GM12878 (cell line): ENCODE data around the gene DAZAP1. TPM values are rescaled to one million over a fixed set of nuclear protein-coding genes. Genes with fewer than 3 reads are reported as not detected.

Experiments used
- ATAC-seq: fragments of 200-7000 bp; cut with Tn5 transposase; 3 replicates; pipeline ENCODE4 v1.9.1; 2020; ENCODE audit warnings: mild to moderate bottlenecking, moderate library complexity
- BruUV-seq: library from RNA; stranded (reverse); fragments of 400-500 nt; replicated peaks from 2 replicates; lab custom pipeline; 2021; lab: Mats Ljungman, UMichigan
- CTCF ChIA-PET: fragments of 300-600 bp; sonication (Branson Sonifier 250); formaldehyde crosslinking; extraction: SDS; loops from one replicate; lab custom pipeline; 2021; ENCODE audit warnings: inconsistent platforms; lab: Yijun Ruan, JAX
- POLR2A ChIA-PET: fragments of 350-600 bp; formaldehyde crosslinking; extraction: SDS; loops from one replicate; lab custom pipeline; 2021; ENCODE audit warnings: inconsistent platforms; lab: Charles Lee
- RAD21 ChIA-PET: fragments of 300-600 bp; sonication (Branson Sonifier 250); formaldehyde crosslinking; loops from one replicate; lab custom pipeline; 2023; ENCODE audit warnings: antibody characterized with exemption; ENCODE audit not compliant: unreplicated experiment; lab: Charles Lee
- SMC1A ChIA-PET: fragments of 300-600 bp; sonication (Branson Sonifier 250); formaldehyde crosslinking; loops from one replicate; lab custom pipeline; 2023; ENCODE audit not compliant: unreplicated experiment, uncharacterized antibody; lab: Charles Lee
- DNase-seq: peaks from one replicate; pipeline ENCODE4 v3.0.0-alpha.2; 2011; ENCODE audit warnings: low read depth, low spot score
- FAIRE-seq: peaks from 3 replicates; lab custom pipeline; 2011; peaks lifted over from hg19 to GRCh38; lab: Jason Lieb, UNC
- H2AFZ ChIP-seq: 2 replicates; pipeline ENCODE4 v1.6.0; 2011; ENCODE audit warnings: low read depth, low read length, control low read depth; ENCODE audit not compliant: control insufficient read depth
- H3K27ac ChIP-seq: 2 replicates; pipeline ENCODE4 v1.5.1; 2011; ENCODE audit warnings: control low read depth; ENCODE audit not compliant: control insufficient read depth, insufficient read depth
- H3K27me3 ChIP-seq, 2 experiments: replicated peaks in 1 of 2; 2 replicates each; pipeline versions ENCODE4 v1.6.0 to v1.6.1; 2011; ENCODE audit warnings: low read length in 1 of 2; ENCODE audit not compliant: control insufficient read depth in 2 of 2, insufficient read depth in 2 of 2
- H3K36me3 ChIP-seq, 2 experiments: 2 replicates each; pipeline ENCODE4 v1.5.1; 2011; ENCODE audit warnings: low read length in 1 of 2; ENCODE audit not compliant: control insufficient read depth in 2 of 2, insufficient read depth in 2 of 2
- H3K4me1 ChIP-seq: 2 replicates; pipeline ENCODE4 v1.6.1; 2011; ENCODE audit warnings: mild to moderate bottlenecking, low read length, moderate library complexity, mixed read lengths; ENCODE audit not compliant: control insufficient read depth, insufficient read depth
- H3K4me2 ChIP-seq: 2 replicates; pipeline ENCODE4 v1.6.0; 2011; ENCODE audit warnings: control low read depth; ENCODE audit not compliant: control insufficient read depth, insufficient read depth
- H3K4me3 ChIP-seq: fragments of 200-600 bp; sonication (generic); 2 replicates; pipeline ENCODE4 v1.5.1; 2016
- H3K79me2 ChIP-seq: 2 replicates; pipeline ENCODE4 v1.6.0; 2011; ENCODE audit warnings: low read length; ENCODE audit not compliant: control insufficient read depth, insufficient read depth
- H3K9ac ChIP-seq: 2 replicates; pipeline ENCODE4 v1.8.0; 2011; ENCODE audit warnings: low read length, control low read depth, mixed read lengths; ENCODE audit not compliant: control insufficient read depth, insufficient read depth
- H3K9me3 ChIP-seq: replicated peaks from 3 replicates; pipeline ENCODE4 v1.5.1; 2011; ENCODE audit warnings: mild to moderate bottlenecking, low read length; ENCODE audit not compliant: control insufficient read depth, insufficient read depth
- H4K20me1 ChIP-seq: 2 replicates; pipeline ENCODE4 v1.6.0; 2011; ENCODE audit not compliant: control insufficient read depth, insufficient read depth
- CEBPB ChIP-seq, 2 experiments: fragments of 150-350 bp in 1 of 2; IDR thresholded peaks; 2 replicates each; pipeline ENCODE4 v1.6.1; 2012 to 2014; ENCODE audit warnings: low read depth in 2 of 2, low read length in 2 of 2, borderline replicate concordance in 1 of 2, inconsistent platforms in 1 of 2
- ELK1 ChIP-seq: IDR thresholded peaks from 2 replicates; pipeline ENCODE4 v1.6.1; 2012; ENCODE audit warnings: low read depth, low read length, improper control_type of control experiment
- ESRRA ChIP-seq: IDR thresholded peaks from 2 replicates; pipeline ENCODE4 v1.6.1; 2012; ENCODE audit warnings: mild to moderate bottlenecking, low read length, improper control_type of control experiment
- KDM1A ChIP-seq: fragments of 200-600 bp; sonication (generic); IDR thresholded peaks from 2 replicates; pipeline ENCODE4 v1.6.1; 2016; ENCODE audit warnings: borderline replicate concordance
- MTA3 ChIP-seq: IDR thresholded peaks from 2 replicates; pipeline ENCODE4 v1.6.1; 2012; ENCODE audit warnings: low read length, inconsistent platforms, borderline replicate concordance
- NFYA ChIP-seq: IDR thresholded peaks from 2 replicates; pipeline ENCODE4 v1.6.1; 2011; ENCODE audit warnings: low read depth, mild to moderate bottlenecking, low read length, improper control_type of control experiment, borderline replicate concordance
- NR2F1 ChIP-seq: fragments of 450-650 bp; conservative IDR thresholded peaks from 2 replicates; pipeline ENCODE4 v1.6.1; 2017; ENCODE audit warnings: mild to moderate bottlenecking
- PAX8 ChIP-seq: fragments of 450-650 bp; IDR thresholded peaks from 2 replicates; pipeline ENCODE4 v1.6.1; 2017; ENCODE audit warnings: mild to moderate bottlenecking, moderate library complexity
- POLR2A ChIP-seq: IDR thresholded peaks from 2 replicates; pipeline ENCODE4 v1.6.1; 2011; ENCODE audit warnings: low read depth, mild to moderate bottlenecking, low read length
- PRDM15 ChIP-seq: fragments of 450-650 bp; formaldehyde crosslinking; IDR thresholded peaks from 2 replicates; pipeline ENCODE4 v1.4.0; 2020; ENCODE audit warnings: mild to moderate bottlenecking, moderate library complexity
- RAD51 ChIP-seq: fragments of 450-650 bp; IDR thresholded peaks from 2 replicates; pipeline ENCODE4 v1.6.1; 2016; ENCODE audit warnings: moderate library complexity, mild to moderate bottlenecking, inconsistent platforms
- YBX1 ChIP-seq: fragments of 450-650 bp; IDR thresholded peaks from 2 replicates; pipeline ENCODE4 v1.6.1; 2016; ENCODE audit warnings: antibody characterized with exemption
- ZBTB11 ChIP-seq: fragments of 450-650 bp; formaldehyde crosslinking; IDR thresholded peaks from 2 replicates; pipeline ENCODE4 v1.5.0; 2022; ENCODE audit warnings: mild to moderate bottlenecking, missing genetic modification characterization
- WGBS: methylation state at CpG from one replicate; pipeline ENCODE4 v1.1.6; 2016; ENCODE audit warnings: low lambda C conversion rate; ENCODE audit not compliant: insufficient replicate concordance, insufficient coverage; ENCODE audit errors: missing lambda C conversion rate; 5-methylcytosine and 5-hydroxymethylcytosine counted together
- in situ Hi-C: fragments of 300-500 bp; cut with MboI; formaldehyde crosslinking; loops from 9 replicates; pipeline ENCODE4 v1.14.3; 2018; ENCODE audit warnings: mixed read lengths
- intact Hi-C: fragments of 100-400 bp; cut with micrococcal nuclease; formaldehyde crosslinking; loops from one replicate; pipeline ENCODE4 v1.14.2; 2022; ENCODE audit not compliant: unreplicated experiment
- polyA plus RNA-seq, 11 experiments: library from polyadenylated mRNA; depleted of rRNA in 4 of 11; unstranded in 6 of 11; stranded (reverse) in 5 of 11; fragments of >200 nt; fragmentation: Nextera tagmentation in 4 of 11; fragmentation: Illumina TruSeq in 1 of 11; extraction: Ambion mirVana in 4 of 11; extraction: Trizol in 1 of 11; gene quantifications; 1 replicate in 1 of 11; 2 replicates in 10 of 11; pipeline versions ENCODE4 v1.2.1 to v1.2.3, GENCODE V29; 2011 to 2016; ENCODE audit warnings: inconsistent platforms in 2 of 11, missing spikeins in 2 of 11, low read depth in 1 of 11
- total RNA-seq, 4 experiments: library from RNA; depleted of rRNA in 3 of 4; stranded (reverse); fragments of >200 nt in 3 of 4; fragmentation: Illumina TruSeq in 1 of 4; extraction: Trizol in 1 of 4; gene quantifications; 2 replicates each; pipeline versions ENCODE4 v1.2.1 to v1.2.3, GENCODE V29; 2013 to 2021

The DAZAP1 gene
- total and polyA plus RNA-seq, 10 of the 15 experiments (the other 5 are each of a cell fraction or from before 2014, with no cell fraction given), result 9.9 to 240 (median 92.3) TPM

- Histone ChIP-seq H3K4me2 (no peak overlapping the region), H3K9ac (no peak overlapping the region), H3K4me3 (no peak overlapping the region), H3K9me3 (no peaks in the 10 kb centered on the region), H3K27me3 (peaks cover 10 to 18% of the 10 kb centered on the region in 2 experiments), H2AFZ (no peak overlapping the region), H3K4me1 (peaks cover 2% of the 10 kb centered on the region), H4K20me1 (no peaks in the 10 kb centered on the region), H3K27ac (no peak overlapping the region)
- ChIA-PET SMC1A (no interaction called here), RAD21 (no interaction called here), CTCF (interaction anchor here (1.1 kb wide), 1 partner anchor 40 kb away, joined by 3 read pairs; no protein-coding TSS in a partner anchor), POLR2A (interaction anchor here (0.5 kb wide), 1 partner anchor 139 kb away, joined by 4 read pairs; no protein-coding TSS in a partner anchor)
- in situ Hi-C loops (no loop called here), intact Hi-C loops (no loop called here)
- no peak for DNase-seq
- no peak for FAIRE-seq
- ATAC-seq, result no peak
- no TSS peak for BruUV-seq
- TF ChIP-seq MTA3 (no peak), ELK1 (no peak), NR2F1 (no peak), RAD51 (no peak), CEBPB (IDR thresholded peaks at IDR 0.05; ENCODE audit: borderline replicate concordance in 1 of 2, low read depth in 2 of 2, low read length in 2 of 2) (no peak), KDM1A (no peak), ESRRA (no peak), PRDM15 (no peak), NFYA (no peak), YBX1 (no peak), ZBTB11 (CRISPR knock-in tag) (no peak), POLR2A (no peak), PAX8 (no peak)
- TF ChIP-seq, all 136 proteins: peak for 0
- Histone ChIP-seq H3K36me3 (no peaks in the 10 kb centered on the region), H3K79me2 (no peaks in the 10 kb centered on the region)
- whole genome bisulfite sequencing, result 77% methylated on average over 27 of the region's 41 CpGs
These were observed 58.7 kb downstream of the DAZAP1 start for GRCh38 chr19:1466018-1466460.
